Uterus (tissue), 2 donors: ENCODE measurements around the gene NCAPG.

ENCODE experiments used
- POLR2A ChIP-seq, 2 donors: fragments of 450-650 bp; IDR thresholded peaks; one replicate each; pipeline ENCODE4 v1.6.1; 2016; ENCODE audit warnings: antibody characterized with exemption in 2 of 2, mild to moderate bottlenecking in 1 of 2, moderate library complexity in 1 of 2
- TF ChIP-seq, protein P1 (sequence below), 4 experiments: fragments of 200-600 bp in 2 of 4; fragments of 450-650 bp in 2 of 4; sonication (generic) in 2 of 4; IDR thresholded peaks; one replicate each; pipeline ENCODE4 v1.5.1; 2016 to 2019; ENCODE audit warnings: antibody characterized with exemption in 4 of 4, mild to moderate bottlenecking in 2 of 4, moderate library complexity in 1 of 4

DNA sequence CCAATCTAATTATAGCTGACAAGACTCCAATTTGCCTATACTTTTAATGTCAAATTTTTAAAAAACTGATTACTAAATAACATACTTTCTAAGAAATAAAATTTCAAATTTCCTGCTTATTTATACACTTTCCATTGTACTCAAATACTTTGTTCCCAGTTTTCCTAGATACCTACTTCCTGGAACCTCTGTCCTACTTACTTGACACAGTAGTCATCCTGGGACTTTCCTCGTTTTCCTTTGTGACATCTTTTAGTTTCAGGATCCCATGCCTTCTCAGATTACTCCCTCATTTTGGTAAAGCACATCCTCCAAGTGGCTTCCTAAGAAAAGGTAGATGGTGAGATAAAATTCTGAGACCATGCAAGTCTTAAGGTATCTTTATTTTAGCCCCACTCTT, 16.0 kb upstream of the NCAPG start:
- TF ChIP-seq, protein P1, sequence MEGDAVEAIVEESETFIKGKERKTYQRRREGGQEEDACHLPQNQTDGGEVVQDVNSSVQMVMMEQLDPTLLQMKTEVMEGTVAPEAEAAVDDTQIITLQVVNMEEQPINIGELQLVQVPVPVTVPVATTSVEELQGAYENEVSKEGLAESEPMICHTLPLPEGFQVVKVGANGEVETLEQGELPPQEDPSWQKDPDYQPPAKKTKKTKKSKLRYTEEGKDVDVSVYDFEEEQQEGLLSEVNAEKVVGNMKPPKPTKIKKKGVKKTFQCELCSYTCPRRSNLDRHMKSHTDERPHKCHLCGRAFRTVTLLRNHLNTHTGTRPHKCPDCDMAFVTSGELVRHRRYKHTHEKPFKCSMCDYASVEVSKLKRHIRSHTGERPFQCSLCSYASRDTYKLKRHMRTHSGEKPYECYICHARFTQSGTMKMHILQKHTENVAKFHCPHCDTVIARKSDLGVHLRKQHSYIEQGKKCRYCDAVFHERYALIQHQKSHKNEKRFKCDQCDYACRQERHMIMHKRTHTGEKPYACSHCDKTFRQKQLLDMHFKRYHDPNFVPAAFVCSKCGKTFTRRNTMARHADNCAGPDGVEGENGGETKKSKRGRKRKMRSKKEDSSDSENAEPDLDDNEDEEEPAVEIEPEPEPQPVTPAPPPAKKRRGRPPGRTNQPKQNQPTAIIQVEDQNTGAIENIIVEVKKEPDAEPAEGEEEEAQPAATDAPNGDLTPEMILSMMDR (IDR thresholded peaks at IDR 0.05) = no peak
- no peak for TF ChIP-seq POLR2A (IDR thresholded peaks at IDR 0.05)
